T-helper 1 cell treated with Interleukin-12 subunit alpha and Interleukin-12 subunit beta and Interleukin-4 antibody, amounts not matched to agents 30 ng/mL and 1 ng/mL, for 36 hours (primary cell): Measurements from ENCODE around the gene PDCD1LG2. TPM values are rescaled to one million over a fixed set of nuclear protein-coding genes. Genes with fewer than 3 reads are reported as not detected.

Source experiments
- intact Hi-C: fragments of 100-400 bp; cut with micrococcal nuclease; formaldehyde crosslinking; loops from one replicate; pipeline ENCODE4 v1.15.1; 2024
- total RNA-seq: library from RNA; stranded (reverse); gene quantifications from 2 replicates; pipeline ENCODE4 v1.2.3, GENCODE V29; 2022

Gene PDCD1LG2
- total RNA-seq, 1 donor from 2014 or later: 10.5 TPM

- intact Hi-C loops: no loop called here
These were observed 98.2 kb downstream of the PDCD1LG2 start for GRCh38 chr9:5608298-5609225.

GRCh38 chr9:5609226-5609596 lies 98.9 kb downstream of the PDCD1LG2 start:
- intact Hi-C loops: no loop called here

- intact Hi-C loops: loop anchor here (5.0 kb wide), 1 partner anchor 743 kb away; no protein-coding TSS in a partner anchor
These were observed 100.2 kb downstream of the PDCD1LG2 start for GRCh38 chr9:5610491-5610890.

GRCh38 chr9:5611321-5612184 lies 101.2 kb downstream of the PDCD1LG2 start:
- intact Hi-C loops: loop anchor here (5.0 kb wide), 1 partner anchor 744 kb away; no protein-coding TSS in a partner anchor

- intact Hi-C loops: loop anchor here (5.0 kb wide), 1 partner anchor 745 kb away; no protein-coding TSS in a partner anchor
These were observed 101.8 kb downstream of the PDCD1LG2 start for GRCh38 chr9:5612185-5612530.

- intact Hi-C loops: loop anchor here (5.0 kb wide), 1 partner anchor 747 kb away; no protein-coding TSS in a partner anchor
These were observed 103.9 kb downstream of the PDCD1LG2 start for GRCh38 chr9:5614192-5614591.

- intact Hi-C loops: loop anchor here (5.0 kb wide), 1 partner anchor 748 kb away; no protein-coding TSS in a partner anchor
These were observed 104.7 kb downstream of the PDCD1LG2 start for GRCh38 chr9:5614985-5615384.

GRCh38 chr9:5617749-5618148 lies 107.4 kb downstream of the PDCD1LG2 start:
- intact Hi-C loops: no loop called here

GRCh38 chr9:5620494-5620893 lies 110.2 kb downstream of the PDCD1LG2 start:
- intact Hi-C loops: no loop called here

Other genes starting within 250 kb of the PDCD1LG2 start
- gene RLN2, start 205.8 kb upstream of the PDCD1LG2 start, total RNA-seq: 1.3 and 2.4 TPM in 2 replicates
- gene RLN1, start 170.7 kb upstream of the PDCD1LG2 start, total RNA-seq: 0.80 and 1.9 TPM in 2 replicates
- gene PLGRKT, start 72.6 kb upstream of the PDCD1LG2 start, total RNA-seq: 39.3 and 41.4 TPM in 2 replicates
- gene CD274, start 60.0 kb upstream of the PDCD1LG2 start, total RNA-seq: 42.1 and 42.6 TPM in 2 replicates
- 20.4 and 21.5 TPM in 2 replicates for gene RIC1, start 118.6 kb downstream of the PDCD1LG2 start, total RNA-seq